GM19372 (cell line): ENCODE measurements around the gene TRPM2.

Source experiments
- ATAC-seq: cut with Tn5 transposase; IDR thresholded peaks from one replicate; pipeline ENCODE4 v1.9.1; 2021; ENCODE audit warnings: mild to moderate bottlenecking, low read depth, moderate library complexity; ENCODE audit not compliant: unreplicated experiment

Gene TRPM2

GRCh38 chr21:44321846-44322450, 31.5 kb upstream of the TRPM2 start:
- ATAC-seq, result no peak

- ATAC-seq, result no peak
Observed at GRCh38 chr21:44322621-44323325, 30.6 kb upstream of the TRPM2 start.

- ATAC-seq, result no peak
Observed at GRCh38 chr21:44323591-44323990, 29.8 kb upstream of the TRPM2 start.

GRCh38 chr21:44324106-44324853, 29.1 kb upstream of the TRPM2 start:
- ATAC-seq, result no peak

GRCh38 chr21:44324854-44325107, 28.6 kb upstream of the TRPM2 start:
- no peak for ATAC-seq

- no peak for ATAC-seq
Observed at GRCh38 chr21:44325386-44326271, 27.8 kb upstream of the TRPM2 start.

- ATAC-seq, result no peak
Observed at GRCh38 chr21:44326272-44326647, 27.2 kb upstream of the TRPM2 start.

- no peak for ATAC-seq
Observed at GRCh38 chr21:44326716-44327602, 26.5 kb upstream of the TRPM2 start.

GRCh38 chr21:44327603-44327974, 25.8 kb upstream of the TRPM2 start:
- ATAC-seq, result no peak

GRCh38 chr21:44328242-44328895, 25.1 kb upstream of the TRPM2 start:
- ATAC-seq, result no peak

- ATAC-seq, result no peak
Observed at GRCh38 chr21:44329086-44329889, 24.1 kb upstream of the TRPM2 start.

- ATAC-seq, result no peak
Observed at GRCh38 chr21:44329971-44330681, 23.3 kb upstream of the TRPM2 start.

GRCh38 chr21:44330698-44331097, 22.7 kb upstream of the TRPM2 start:
- ATAC-seq, result no peak

- no peak for ATAC-seq
Observed at GRCh38 chr21:44331209-44331608, 22.2 kb upstream of the TRPM2 start.

- no peak for ATAC-seq
Observed at GRCh38 chr21:44331650-44332307, 21.6 kb upstream of the TRPM2 start.

GRCh38 chr21:44332383-44332782, 21.0 kb upstream of the TRPM2 start:
- no peak for ATAC-seq

GRCh38 chr21:44332965-44333364, 20.5 kb upstream of the TRPM2 start:
- no peak for ATAC-seq
